PC-9 (cell line): Measurements from ENCODE around the gene VWDE. TPM values are rescaled to one million over a fixed set of nuclear protein-coding genes. Genes with fewer than 3 reads are reported as not detected.

Experiments
- BruUV-seq: library from RNA; stranded (reverse); fragments of 400-500 nt; replicated peaks from 2 replicates; lab custom pipeline; 2021; lab: Mats Ljungman, UMichigan
- CTCF ChIA-PET: fragments of 300-600 bp; sonication (Branson Sonifier 250); formaldehyde crosslinking; loops from one replicate; lab custom pipeline; 2022; ENCODE audit warnings: antibody characterized with exemption; lab: Charles Lee
- POLR2A ChIA-PET: fragments of 300-600 bp; sonication (Branson Sonifier 250); formaldehyde crosslinking; loops from one replicate; lab custom pipeline; 2022; ENCODE audit warnings: antibody characterized with exemption; ENCODE audit not compliant: unreplicated experiment; lab: Charles Lee
- DNase-seq, 2 experiments: peaks; one replicate each; pipeline versions ENCODE4 v3.0.0 to v3.0.0-alpha.2; 2015 to 2022; ENCODE audit warnings: mixed read lengths in 1 of 2
- H2AFZ ChIP-seq: fragments of 200-600 bp; sonication (generic); 2 replicates; pipeline ENCODE4 v1.8.1; 2017; ENCODE audit warnings: antibody characterized with exemption
- H3F3A ChIP-seq: fragments of 200-600 bp; sonication (generic); 2 replicates; pipeline ENCODE4 v1.8.1; 2017; ENCODE audit warnings: antibody characterized with exemption, mild to moderate bottlenecking, low read depth; ENCODE audit not compliant: insufficient read depth
- H3K27ac ChIP-seq: fragments of 200-600 bp; sonication (generic); 2 replicates; pipeline ENCODE4 v1.6.1; 2016; ENCODE audit warnings: mixed run types
- H3K27me3 ChIP-seq: fragments of 200-600 bp; sonication (generic); 2 replicates; pipeline ENCODE4 v1.6.1; 2016; ENCODE audit warnings: low read depth, mixed run types; ENCODE audit not compliant: insufficient read depth
- H3K36me3 ChIP-seq: fragments of 200-600 bp; sonication (generic); 2 replicates; pipeline ENCODE4 v1.6.1; 2016; ENCODE audit warnings: low read depth, mixed run types
- H3K4me1 ChIP-seq: fragments of 200-600 bp; sonication (generic); replicated peaks from 2 replicates; pipeline ENCODE4 v1.6.1; 2016; ENCODE audit warnings: mixed run types; ENCODE audit not compliant: insufficient read depth
- H3K4me2 ChIP-seq: fragments of 200-600 bp; sonication (generic); 2 replicates; pipeline ENCODE4 v1.6.1; 2017; ENCODE audit warnings: mixed run types
- H3K4me3 ChIP-seq: fragments of 200-600 bp; sonication (generic); 2 replicates; pipeline ENCODE4 v1.6.1; 2016; ENCODE audit warnings: mixed run types
- H3K79me2 ChIP-seq: fragments of 200-600 bp; sonication (generic); 2 replicates; pipeline ENCODE4 v1.6.1; 2017; ENCODE audit warnings: low read depth, mixed run types
- H3K9me2 ChIP-seq: fragments of 200-600 bp; sonication (generic); 2 replicates; pipeline ENCODE4 v1.8.1; 2017; ENCODE audit warnings: mild to moderate bottlenecking; ENCODE audit not compliant: insufficient read depth
- H3K9me3 ChIP-seq: fragments of 200-600 bp; sonication (generic); 2 replicates; pipeline ENCODE4 v1.8.1; 2016; ENCODE audit warnings: low read depth; ENCODE audit not compliant: insufficient read depth
- H4K20me1 ChIP-seq: fragments of 200-600 bp; sonication (generic); 2 replicates; pipeline ENCODE4 v1.8.1; 2017; ENCODE audit not compliant: insufficient read depth
- CTCF ChIP-seq: fragments of 200-600 bp; sonication (generic); conservative IDR thresholded peaks from 2 replicates; pipeline ENCODE4 v1.6.1; 2017; ENCODE audit warnings: mixed run types, antibody characterized with exemption, mild to moderate bottlenecking, moderate library complexity
- EZH2 ChIP-seq: fragments of 200-600 bp; sonication (generic); IDR thresholded peaks from 2 replicates; pipeline ENCODE4 v1.8.0; 2017; ENCODE audit warnings: antibody characterized with exemption, low read depth
- intact Hi-C: fragments of 100-400 bp; cut with micrococcal nuclease; formaldehyde crosslinking; loops from one replicate; pipeline ENCODE4 v1.10.0; 2022; ENCODE audit not compliant: unreplicated experiment
- total RNA-seq: library from RNA; stranded (reverse); gene quantifications from 2 replicates; pipeline ENCODE4 v1.2.3, GENCODE V29; 2021

VWDE gene
- total RNA-seq, 1 experiment from 2014 or later = 27.3 TPM

- H2AFZ ChIP-seq = no peak overlapping the region
- H3K4me2 ChIP-seq = no peak overlapping the region
- POLR2A ChIA-PET = no interaction called here
- no peaks in the 10 kb centered on the region for H3K9me2 ChIP-seq
- no peak overlapping the region for H3K4me3 ChIP-seq
- CTCF ChIA-PET = no interaction called here
- BruUV-seq = no TSS peak
- no peaks in the 10 kb centered on the region for H4K20me1 ChIP-seq
- H3K27me3 ChIP-seq = no peaks in the 10 kb centered on the region
- H3K9me3 ChIP-seq = no peaks in the 10 kb centered on the region
- TF ChIP-seq EZH2 = no peak
- TF ChIP-seq CTCF = no peak
- H3K4me1 ChIP-seq = peaks cover 14% of the 10 kb centered on the region; the same call in 1 of the 2 replicates
- H3K36me3 ChIP-seq = no peaks in the 10 kb centered on the region
- no peaks in the 10 kb centered on the region for H3K79me2 ChIP-seq
- DNase-seq = no peak
- H3K27ac ChIP-seq = no peak overlapping the region
- no peaks in the 10 kb centered on the region for H3F3A ChIP-seq
- intact Hi-C loops = no loop called here
Measured at GRCh38 chr7:12303062-12303461, 100.6 kb downstream of the VWDE start.

GRCh38 chr7:12300415-12300814 lies 103.2 kb downstream of the VWDE start:
- H3K9me2 ChIP-seq = no peaks in the 10 kb centered on the region
- H3K9me3 ChIP-seq = no peaks in the 10 kb centered on the region; the same call in 1 of the 2 replicates
- no peaks in the 10 kb centered on the region for H4K20me1 ChIP-seq
- intact Hi-C loops = no loop called here
- no TSS peak for BruUV-seq
- H2AFZ ChIP-seq = no peak overlapping the region
- H3K27me3 ChIP-seq = no peaks in the 10 kb centered on the region
- ChIA-PET CTCF (no interaction called here), POLR2A (no interaction called here)
- TF ChIP-seq CTCF (no peak), EZH2 (no peak)
- H3K4me3 ChIP-seq = no peak overlapping the region
- no peaks in the 10 kb centered on the region for H3K79me2 ChIP-seq
- H3K4me2 ChIP-seq = no peak overlapping the region
- peaks cover 26% of the 10 kb centered on the region for H3K4me1 ChIP-seq
- H3F3A ChIP-seq = peaks cover 5% of the 10 kb centered on the region; the same call in 1 of the 2 replicates
- no peaks in the 10 kb centered on the region for H3K36me3 ChIP-seq
- DNase-seq = no peak
- no peak overlapping the region for H3K27ac ChIP-seq

- no peak overlapping the region for H3K4me2 ChIP-seq
- POLR2A ChIA-PET = no interaction called here
- H3K9me2 ChIP-seq = no peaks in the 10 kb centered on the region
- H3K27me3 ChIP-seq = no peaks in the 10 kb centered on the region
- H3K27ac ChIP-seq = no peak overlapping the region
- no peak overlapping the region for H3K4me3 ChIP-seq
- no peaks in the 10 kb centered on the region for H4K20me1 ChIP-seq
- peaks cover 5% of the 10 kb centered on the region; the same call in 1 of the 2 replicates for H3F3A ChIP-seq
- H3K9me3 ChIP-seq = no peaks in the 10 kb centered on the region; the same call in 1 of the 2 replicates
- no peak overlapping the region for H2AFZ ChIP-seq
- no peaks in the 10 kb centered on the region for H3K79me2 ChIP-seq
- peaks cover 26% of the 10 kb centered on the region for H3K4me1 ChIP-seq
- intact Hi-C loops = no loop called here
- no TSS peak for BruUV-seq
- CTCF ChIA-PET = no interaction called here
- TF ChIP-seq EZH2 = no peak
- TF ChIP-seq CTCF = no peak
- DNase-seq = no peak
- no peaks in the 10 kb centered on the region for H3K36me3 ChIP-seq
Measured at GRCh38 chr7:12299367-12299766, 104.3 kb downstream of the VWDE start.
